ENCODE data around the gene SURF2.
A peak's percentile ranks its signal among the peaks of the same experiment; 100 is the strongest.
"Not testable (repeated sequence)": the region's sequence is repeated elsewhere in the genome, so short reads cannot be mapped to it uniquely, and the experiment has no call there.

The SURF2 gene

GRCh38 chr9:133375724-133376654 is 19.6 kb downstream of the SURF2 start, which contains the start of the genes STKLD1 and SURF4:
Gene STKLD1 (plus strand): TSS chr9:133376366. CDS start chr9:133376474, 108 bp downstream.
Gene SURF4 (minus strand): TSS chr9:133376060. CDS start chr9:133375969, 91 bp downstream.
- DNase-seq (ENCODE audit: low read depth, low spot score), result peak; percentile 70

GRCh38 chr9:133377280-133377679 is 20.9 kb downstream of the SURF2 start:
- not testable (repeated sequence) for DNase-seq (ENCODE audit: low read depth, low spot score)

- no peak for DNase-seq (ENCODE audit: low read depth, low spot score)
These were observed 21.4 kb downstream of the SURF2 start for GRCh38 chr9:133377721-133378216.

GRCh38 chr9:133378408-133378962 is 22.1 kb downstream of the SURF2 start:
- no peak for DNase-seq (ENCODE audit: low read depth, low spot score)

- DNase-seq (ENCODE audit: low read depth, low spot score), result no peak
These were observed 23.1 kb downstream of the SURF2 start for GRCh38 chr9:133379153-133380086.

GRCh38 chr9:133380734-133381133 is 24.4 kb downstream of the SURF2 start:
- no peak for DNase-seq (ENCODE audit: low read depth, low spot score)

- DNase-seq (ENCODE audit: low read depth, low spot score), result no peak
These were observed 26.3 kb downstream of the SURF2 start for GRCh38 chr9:133382507-133383141.

GRCh38 chr9:133383438-133383837 is 27.1 kb downstream of the SURF2 start:
- DNase-seq (ENCODE audit: low read depth, low spot score), result no peak

GRCh38 chr9:133384736-133385321 is 28.5 kb downstream of the SURF2 start:
- DNase-seq (ENCODE audit: low read depth, low spot score), result no peak

- DNase-seq (ENCODE audit: low read depth, low spot score), result no peak
These were observed 29.1 kb downstream of the SURF2 start for GRCh38 chr9:133385452-133385851.

- no peak for DNase-seq (ENCODE audit: low read depth, low spot score)
These were observed 30.0 kb downstream of the SURF2 start for GRCh38 chr9:133386338-133386737.

- DNase-seq (ENCODE audit: low read depth, low spot score), result no peak
These were observed 31.3 kb downstream of the SURF2 start for GRCh38 chr9:133387680-133388079.

- no peak for DNase-seq (ENCODE audit: low read depth, low spot score)
These were observed 32.7 kb downstream of the SURF2 start for GRCh38 chr9:133389025-133389557.

- DNase-seq (ENCODE audit: low read depth, low spot score), result no peak
These were observed 33.2 kb downstream of the SURF2 start for GRCh38 chr9:133389562-133389961.

GRCh38 chr9:133390713-133391112 is 34.4 kb downstream of the SURF2 start:
- DNase-seq (ENCODE audit: low read depth, low spot score), result no peak

GRCh38 chr9:133391449-133391848 is 35.1 kb downstream of the SURF2 start:
- DNase-seq (ENCODE audit: low read depth, low spot score), result not testable (repeated sequence)

- DNase-seq (ENCODE audit: low read depth, low spot score), result not testable (repeated sequence)
These were observed 36.0 kb downstream of the SURF2 start for GRCh38 chr9:133392308-133392707.

- no peak for DNase-seq (ENCODE audit: low read depth, low spot score)
These were observed 37.0 kb downstream of the SURF2 start for GRCh38 chr9:133393399-133393798.

GRCh38 chr9:133394687-133395271 is 38.4 kb downstream of the SURF2 start:
- DNase-seq (ENCODE audit: low read depth, low spot score), result no peak

- DNase-seq (ENCODE audit: low read depth, low spot score), result no peak
These were observed 40.6 kb downstream of the SURF2 start for GRCh38 chr9:133396952-133397351.

Data from iPS DF 19.7 (cell line).